Astrocyte of the cerebellum (primary cell): ENCODE results near the gene ATF7.

ENCODE experiments used
- DNase-seq: peaks from one replicate; pipeline ENCODE4 v3.0.0-alpha.2; 2011; ENCODE audit warnings: low read depth
- H3K4me3 ChIP-seq: 2 replicates; pipeline ENCODE4 v1.5.1; 2011; ENCODE audit warnings: mild to moderate bottlenecking, low read depth, low read length, moderate library complexity
- in situ Hi-C: cut with HindIII; loops from 2 replicates; pipeline ENCODE4 v1.10.0; 2017; ENCODE audit warnings: low sequenced_read_pairs
- TF ChIP-seq, protein P1 (sequence below): IDR thresholded peaks from 2 replicates; pipeline ENCODE4 v1.5.1; 2012; ENCODE audit warnings: low read length, low read depth, moderate library complexity, mild to moderate bottlenecking; ENCODE audit errors: missing control alignments

ATF7 gene

DNA sequence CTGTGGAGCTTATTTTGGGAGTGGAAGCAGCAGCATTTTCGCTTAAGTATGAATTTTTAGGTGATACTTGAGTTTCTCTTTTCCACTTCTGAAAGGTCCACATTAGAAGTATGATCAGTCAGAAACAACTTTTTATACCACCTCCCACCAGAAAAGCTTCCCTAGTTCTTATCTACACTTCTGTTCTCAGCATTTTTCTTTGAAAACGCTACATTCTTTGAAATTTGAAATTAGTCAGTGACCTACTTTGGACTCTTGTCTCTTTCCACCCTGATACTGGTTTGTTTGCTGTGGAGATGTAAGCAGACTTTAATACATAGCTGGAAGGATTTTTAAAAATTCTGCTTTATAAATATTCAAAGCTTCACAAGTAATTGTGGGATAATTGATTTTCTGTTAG, 152.1 kb downstream of the ATF7 start:
- H3K4me3 ChIP-seq: no peak overlapping the region
- TF ChIP-seq, protein P1, sequence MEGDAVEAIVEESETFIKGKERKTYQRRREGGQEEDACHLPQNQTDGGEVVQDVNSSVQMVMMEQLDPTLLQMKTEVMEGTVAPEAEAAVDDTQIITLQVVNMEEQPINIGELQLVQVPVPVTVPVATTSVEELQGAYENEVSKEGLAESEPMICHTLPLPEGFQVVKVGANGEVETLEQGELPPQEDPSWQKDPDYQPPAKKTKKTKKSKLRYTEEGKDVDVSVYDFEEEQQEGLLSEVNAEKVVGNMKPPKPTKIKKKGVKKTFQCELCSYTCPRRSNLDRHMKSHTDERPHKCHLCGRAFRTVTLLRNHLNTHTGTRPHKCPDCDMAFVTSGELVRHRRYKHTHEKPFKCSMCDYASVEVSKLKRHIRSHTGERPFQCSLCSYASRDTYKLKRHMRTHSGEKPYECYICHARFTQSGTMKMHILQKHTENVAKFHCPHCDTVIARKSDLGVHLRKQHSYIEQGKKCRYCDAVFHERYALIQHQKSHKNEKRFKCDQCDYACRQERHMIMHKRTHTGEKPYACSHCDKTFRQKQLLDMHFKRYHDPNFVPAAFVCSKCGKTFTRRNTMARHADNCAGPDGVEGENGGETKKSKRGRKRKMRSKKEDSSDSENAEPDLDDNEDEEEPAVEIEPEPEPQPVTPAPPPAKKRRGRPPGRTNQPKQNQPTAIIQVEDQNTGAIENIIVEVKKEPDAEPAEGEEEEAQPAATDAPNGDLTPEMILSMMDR: no peak
- in situ Hi-C loops: no loop called here
- DNase-seq: no peak

DNA sequence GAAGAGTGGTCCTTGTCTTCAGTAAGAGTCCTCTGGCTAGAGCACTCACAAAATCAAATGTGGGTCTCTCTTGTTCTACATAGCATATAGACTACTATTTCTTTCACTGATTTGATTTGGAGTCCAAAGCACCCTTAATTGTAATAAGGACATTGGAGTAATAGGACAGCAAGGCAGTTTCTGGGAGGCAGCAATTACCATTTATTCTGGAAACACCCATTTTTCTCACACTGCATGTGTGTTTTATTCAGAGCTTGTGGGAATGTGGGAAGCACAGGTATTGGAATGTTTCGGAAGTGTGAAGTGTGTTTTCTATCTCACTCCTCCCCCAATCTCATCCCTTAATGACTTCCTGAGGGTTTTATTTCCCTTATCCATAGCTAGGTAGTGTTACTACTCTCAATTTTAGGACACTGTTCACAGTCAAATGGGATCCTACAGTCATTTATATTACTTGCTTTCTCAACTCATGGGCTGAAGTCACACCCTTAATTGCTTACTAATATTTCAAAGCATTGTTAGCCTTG, 154.1 kb downstream of the ATF7 start:
- in situ Hi-C loops: no loop called here
- TF ChIP-seq, protein P1: no peak
- no peak for DNase-seq
- H3K4me3 ChIP-seq: no peak overlapping the region

DNA sequence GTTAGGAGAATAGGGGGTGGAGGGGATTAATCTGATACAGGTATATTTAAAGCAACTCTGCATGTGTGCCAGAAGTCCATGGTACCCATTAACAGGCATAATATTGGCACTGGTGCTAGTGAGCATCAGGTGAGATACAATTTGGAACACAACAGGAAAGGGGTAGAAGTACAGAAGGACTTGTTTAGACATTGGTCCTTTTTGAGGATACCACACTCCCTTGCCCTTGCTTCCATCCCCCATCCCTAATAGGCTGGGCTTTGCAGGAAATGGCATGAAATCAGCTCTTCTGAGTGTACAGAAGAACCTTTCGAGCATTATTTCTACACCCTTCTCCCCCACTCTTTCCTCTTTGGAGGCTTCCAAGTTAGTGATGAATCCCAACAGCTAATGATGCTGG, 157.9 kb downstream of the ATF7 start:
- DNase-seq: no peak
- TF ChIP-seq, protein P1: no peak
- H3K4me3 ChIP-seq: no peak overlapping the region
- in situ Hi-C loops: no loop called here

DNA sequence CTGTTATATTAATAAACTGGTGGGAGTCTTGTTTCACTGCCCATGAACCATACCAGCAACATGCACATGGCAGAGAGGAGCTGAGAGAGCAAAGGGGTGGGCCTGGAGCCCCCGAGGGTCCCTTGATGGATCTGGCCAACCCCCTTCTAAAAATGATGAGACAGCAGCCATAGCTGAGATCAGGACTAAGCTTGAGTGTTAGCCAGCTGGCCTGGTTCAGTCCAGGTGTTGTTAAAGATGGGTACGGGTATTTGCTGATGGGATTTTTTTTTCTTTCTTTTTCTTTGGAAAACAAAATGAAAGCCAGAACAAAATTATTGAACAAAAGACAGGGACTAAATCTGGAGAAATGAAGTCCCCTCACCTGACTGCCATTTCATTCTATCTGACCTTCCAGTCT, 158.3 kb downstream of the ATF7 start:
- TF ChIP-seq, protein P1: no peak
- in situ Hi-C loops: no loop called here
- no peak for DNase-seq
- H3K4me3 ChIP-seq: no peak overlapping the region

DNA sequence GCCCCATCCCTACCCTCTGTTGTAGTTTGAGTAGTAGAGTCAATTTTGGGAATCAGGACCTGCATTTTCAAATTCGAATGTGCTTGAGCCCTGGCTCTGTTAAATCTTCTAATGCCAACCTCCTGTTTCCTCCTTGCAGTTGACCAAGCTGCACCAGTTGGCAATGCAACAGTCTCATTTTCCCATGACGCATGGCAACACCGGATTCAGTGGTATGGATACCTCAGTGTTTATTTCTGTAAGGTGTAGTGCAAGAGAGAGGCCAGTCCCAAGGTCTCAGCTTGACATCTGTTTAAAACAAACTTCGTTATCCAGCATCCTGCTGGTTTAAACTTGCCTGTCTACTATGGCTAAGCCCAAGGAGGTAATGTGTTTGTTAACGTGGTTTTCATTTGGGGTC, 159.1 kb downstream of the ATF7 start:
- no peak for DNase-seq
- TF ChIP-seq, protein P1: no peak
- in situ Hi-C loops: no loop called here
- no peak overlapping the region for H3K4me3 ChIP-seq

GRCh38 chr12:53466640-53467039, 159.5 kb downstream of the ATF7 start:
- no peak for DNase-seq
- TF ChIP-seq, protein P1: no peak
- H3K4me3 ChIP-seq: no peak overlapping the region
- in situ Hi-C loops: no loop called here

DNA sequence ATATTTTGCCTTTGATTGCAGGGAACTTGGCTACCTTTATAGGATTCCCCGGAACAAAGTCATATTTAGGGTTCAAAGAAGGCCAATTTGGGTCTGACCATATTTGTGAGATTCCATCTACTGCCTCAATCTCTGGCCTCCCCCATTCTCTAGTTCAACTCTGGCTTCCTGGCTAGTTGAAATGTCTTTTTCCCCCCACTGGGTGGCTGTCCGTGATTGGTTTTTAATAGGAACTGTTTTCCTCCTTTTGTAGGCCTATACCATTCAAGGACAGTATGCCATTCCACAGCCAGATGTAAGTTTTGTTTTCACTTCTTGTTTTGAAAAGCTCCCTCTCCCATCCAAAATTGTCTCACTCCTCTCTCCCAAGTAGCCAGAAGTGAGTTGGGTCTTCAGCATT, 160.5 kb downstream of the ATF7 start:
- in situ Hi-C loops: no loop called here
- TF ChIP-seq, protein P1: no peak
- no peak overlapping the region for H3K4me3 ChIP-seq
- no peak for DNase-seq
